Lower lobe of right lung (tissue), 2 donors: ENCODE results near the gene CEACAM16. TPM values are rescaled to one million over a fixed set of nuclear protein-coding genes. Genes with fewer than 3 reads are reported as not detected.

Experiments
- ATAC-seq, 2 donors: fragments of 200-7000 bp; cut with Tn5 transposase; one replicate each; pipeline ENCODE4 v1.9.1; 2020 to 2022; ENCODE audit warnings: mild to moderate bottlenecking in 2 of 2, moderate library complexity in 2 of 2
- DNase-seq: peaks from one replicate; pipeline ENCODE4 v3.0.0-alpha.2; 2020
- H3K27ac ChIP-seq: fragments of 200-600 bp; one replicate; pipeline ENCODE4 v1.8.0; 2022
- H3K27me3 ChIP-seq: fragments of 200-600 bp; one replicate; pipeline ENCODE4 v1.8.0; 2022; ENCODE audit warnings: low read depth
- H3K36me3 ChIP-seq: fragments of 200-600 bp; one replicate; pipeline ENCODE4 v1.8.0; 2022; ENCODE audit warnings: mild to moderate bottlenecking
- H3K4me1 ChIP-seq: fragments of 200-600 bp; one replicate; pipeline ENCODE4 v1.8.0; 2022
- H3K4me3 ChIP-seq: fragments of 200-600 bp; one replicate; pipeline ENCODE4 v1.8.0; 2022; ENCODE audit warnings: mild to moderate bottlenecking
- H3K9me3 ChIP-seq: fragments of 200-600 bp; one replicate; pipeline ENCODE4 v1.8.0; 2022
- CTCF ChIP-seq: fragments of 200-600 bp; IDR thresholded peaks from one replicate; pipeline ENCODE4 v1.8.0; 2022; ENCODE audit warnings: antibody characterized with exemption, mild to moderate bottlenecking
- intact Hi-C: fragments of 100-400 bp; cut with DNase I; formaldehyde crosslinking; loops from one replicate; pipeline ENCODE4 v1.11.0; 2022
- total RNA-seq: library from RNA; stranded (reverse); fragmentation: NEBNext Ultra II Directional; extraction: Animal tissue kit (Norgen Biotek cat#: 25700); gene quantifications from one replicate; pipeline ENCODE4 v1.2.1, GENCODE V29; 2021
- donor health status: DM: no; HTN: yes; CAD: no; lungs with severe emphysema.

CEACAM16 gene
- total RNA-seq, 1 donor from 2014 or later, result not detected

- Histone ChIP-seq H3K36me3 (peaks cover 12% of the 10 kb centered on the region), H3K27me3 (no peaks in the 10 kb centered on the region), H3K9me3 (no peaks in the 10 kb centered on the region), H3K27ac (peak overlapping the region; percentile 92), H3K4me3 (peak overlapping the region; percentile 69), H3K4me1 (peaks cover 85% of the 10 kb centered on the region)
- intact Hi-C loops, result no loop called here
- peak; percentile 92 to 95 for ATAC-seq
- TF ChIP-seq CTCF, result no peak
- DNase-seq, result peak; percentile 92
Observed at GRCh38 chr19:44746946-44747738, 48.2 kb downstream of the CEACAM16 start.

DNA sequence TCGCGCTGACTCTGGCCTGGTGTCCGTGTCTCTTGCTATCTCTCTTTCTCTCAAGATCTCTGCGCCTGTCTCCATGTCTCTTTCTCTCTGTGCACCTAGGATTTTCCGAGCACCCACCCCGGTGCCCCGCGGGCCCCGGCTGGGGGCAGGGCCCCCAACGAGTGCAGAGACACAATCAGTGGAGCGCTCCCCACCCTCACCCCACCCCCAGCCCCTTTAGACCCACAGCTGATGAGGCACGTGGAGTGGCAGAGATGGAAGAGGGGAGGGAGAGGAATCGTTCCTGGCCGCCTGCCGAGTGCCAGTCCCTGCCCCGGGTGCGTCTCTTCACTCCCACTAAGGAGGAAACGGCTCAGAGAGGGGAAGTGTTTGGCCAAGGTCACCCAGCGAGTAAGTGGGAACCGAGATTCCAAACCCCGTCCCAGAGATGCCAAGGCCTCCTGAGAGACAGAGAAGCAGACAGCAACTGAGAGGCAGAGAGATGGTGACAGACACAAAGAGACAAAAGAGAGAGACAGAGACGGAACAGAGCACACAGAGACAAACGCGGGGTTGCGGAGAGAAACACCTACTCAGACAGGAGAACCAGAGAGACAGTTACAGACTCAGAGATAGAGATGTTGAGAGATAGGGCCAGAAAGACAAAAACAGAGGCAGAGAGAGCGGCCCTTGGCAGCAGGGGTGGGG, 48.9 kb downstream of the CEACAM16 start:
- Histone ChIP-seq H3K27me3 (no peaks in the 10 kb centered on the region), H3K4me3 (peak overlapping the region; percentile 69), H3K9me3 (no peaks in the 10 kb centered on the region), H3K4me1 (peaks cover 85% of the 10 kb centered on the region), H3K36me3 (peaks cover 19% of the 10 kb centered on the region), H3K27ac (peak overlapping the region; percentile 92)
- peak; percentile 82 for DNase-seq
- peak; percentile 48 to 64 for ATAC-seq
- no peak for TF ChIP-seq CTCF
- intact Hi-C loops, result no loop called here

DNA sequence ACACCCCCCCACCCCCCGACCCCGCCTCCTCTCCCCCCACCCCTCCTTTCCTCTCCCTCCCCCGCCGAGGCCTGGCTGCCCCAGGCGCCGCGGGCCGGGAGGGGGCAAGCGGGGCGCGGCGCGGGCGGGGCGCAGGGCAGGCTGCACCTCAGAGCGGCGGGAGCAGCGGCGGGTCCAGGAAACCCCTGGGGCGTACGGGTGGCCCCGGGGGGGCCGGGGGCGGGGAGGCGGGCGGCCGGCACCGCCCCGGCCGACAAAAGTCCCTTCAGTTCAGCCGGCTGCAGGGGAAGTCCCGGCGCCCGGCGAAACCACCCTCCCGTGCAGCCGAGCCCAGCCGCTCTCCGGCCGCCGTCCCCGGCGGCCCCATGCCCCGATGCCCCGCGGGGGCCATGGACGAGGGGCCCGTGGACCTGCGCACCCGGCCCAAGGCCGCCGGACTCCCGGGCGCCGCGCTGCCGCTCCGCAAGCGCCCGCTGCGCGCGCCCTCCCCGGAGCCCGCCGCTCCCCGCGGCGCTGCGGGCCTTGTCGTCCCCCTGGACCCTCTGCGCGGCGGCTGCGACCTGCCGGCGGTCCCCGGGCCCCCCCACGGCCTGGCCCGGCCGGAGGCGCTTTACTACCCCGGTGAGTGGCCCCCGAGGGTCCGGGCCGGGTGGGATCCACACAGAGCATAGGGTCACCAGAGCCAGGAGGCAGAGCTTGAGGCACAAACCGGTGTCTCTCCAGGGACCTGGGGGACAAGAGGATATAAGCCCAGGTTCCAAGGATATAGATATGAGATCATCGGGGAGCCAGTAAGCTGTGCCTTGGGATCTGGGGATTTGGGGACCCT, 49.7 kb downstream of the CEACAM16 start, which contains the start of gene BCL3:
Gene BCL3, plus strand, starts transcription at position 283 of the 829 bp plus-strand sequence. Its CDS starts 83 bp downstream, at position 366.
- peak; percentile 86 for DNase-seq
- Histone ChIP-seq H3K4me1 (peaks cover 84% of the 10 kb centered on the region), H3K4me3 (peak within 1 kb of the TSS; percentile 69), H3K9me3 (no peaks in the 10 kb centered on the region), H3K27me3 (no peaks in the 10 kb centered on the region), H3K36me3 (peaks cover 21% of the 10 kb centered on the region), H3K27ac (peak within 1 kb of the TSS; percentile 92)
- TF ChIP-seq CTCF, result no peak
- ATAC-seq, result peak; percentile 71 to 75
- intact Hi-C loops, result no loop called here

DNA sequence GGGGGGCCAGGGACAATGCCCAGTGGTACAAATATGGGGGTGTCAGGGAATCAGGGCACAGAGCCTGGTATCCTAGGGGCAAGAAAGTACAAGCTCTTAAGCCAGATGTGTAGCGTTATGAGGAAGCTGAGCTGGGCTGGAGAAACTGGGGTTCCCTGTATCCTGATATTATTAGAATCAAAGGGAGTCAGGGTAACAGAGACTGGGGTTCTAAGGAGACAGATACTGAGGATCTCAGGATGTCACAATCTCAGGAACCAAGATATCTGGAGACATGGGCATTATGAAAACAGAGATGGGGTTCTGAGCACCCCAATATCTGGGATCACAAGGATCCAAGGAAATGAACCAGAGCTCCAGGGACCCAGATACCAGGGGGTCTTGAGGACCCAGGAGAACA, 50.3 kb downstream of the CEACAM16 start:
- TF ChIP-seq CTCF, result no peak
- Histone ChIP-seq H3K4me3 (peak overlapping the region; percentile 69), H3K27ac (peak overlapping the region; percentile 92), H3K36me3 (peaks cover 21% of the 10 kb centered on the region), H3K27me3 (no peaks in the 10 kb centered on the region), H3K4me1 (peaks cover 78% of the 10 kb centered on the region), H3K9me3 (no peaks in the 10 kb centered on the region)
- DNase-seq (no peak), ATAC-seq (no peak)
- intact Hi-C loops, result no loop called here

- peaks cover 23% of the 10 kb centered on the region for H3K36me3 ChIP-seq
- TF ChIP-seq CTCF, result no peak
- H3K4me3 ChIP-seq, result peak overlapping the region; percentile 69
- ATAC-seq (no peak), DNase-seq (no peak)
- H3K27me3 ChIP-seq, result no peaks in the 10 kb centered on the region
- H3K4me1 ChIP-seq, result peaks cover 77% of the 10 kb centered on the region
- H3K9me3 ChIP-seq, result no peaks in the 10 kb centered on the region
- intact Hi-C loops, result no loop called here
- peak overlapping the region; percentile 92 for H3K27ac ChIP-seq
Observed at GRCh38 chr19:44749994-44750393, 51.0 kb downstream of the CEACAM16 start.
